ENCODE measurements around the gene ITLN2.
A peak's percentile ranks its signal among the peaks of the same experiment; 100 is the strongest.
"Not testable (repeated sequence)": the region's sequence is repeated elsewhere in the genome, so short reads cannot be mapped to it uniquely, and the experiment has no call there.

ITLN2 gene

DNA sequence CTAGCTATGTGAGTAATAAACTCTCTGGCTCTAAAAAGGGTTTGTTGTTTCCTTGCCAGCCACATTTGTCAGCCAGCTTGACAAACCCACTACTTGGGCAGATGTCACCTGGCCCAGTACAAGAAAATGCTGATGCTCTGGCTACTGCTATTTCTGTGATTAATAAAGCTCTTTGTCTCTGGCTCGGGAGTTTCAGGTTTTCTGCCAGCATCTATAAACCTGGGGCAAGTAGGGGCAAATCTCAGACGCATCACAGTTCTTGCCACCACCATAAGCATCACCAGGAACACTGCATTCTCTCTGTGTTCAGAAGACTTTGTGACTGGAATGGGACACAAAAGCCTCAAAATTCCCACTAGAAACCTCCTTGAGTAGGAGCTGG, 2.5 kb downstream of the ITLN2 start:
- no peak for DNase-seq

DNA sequence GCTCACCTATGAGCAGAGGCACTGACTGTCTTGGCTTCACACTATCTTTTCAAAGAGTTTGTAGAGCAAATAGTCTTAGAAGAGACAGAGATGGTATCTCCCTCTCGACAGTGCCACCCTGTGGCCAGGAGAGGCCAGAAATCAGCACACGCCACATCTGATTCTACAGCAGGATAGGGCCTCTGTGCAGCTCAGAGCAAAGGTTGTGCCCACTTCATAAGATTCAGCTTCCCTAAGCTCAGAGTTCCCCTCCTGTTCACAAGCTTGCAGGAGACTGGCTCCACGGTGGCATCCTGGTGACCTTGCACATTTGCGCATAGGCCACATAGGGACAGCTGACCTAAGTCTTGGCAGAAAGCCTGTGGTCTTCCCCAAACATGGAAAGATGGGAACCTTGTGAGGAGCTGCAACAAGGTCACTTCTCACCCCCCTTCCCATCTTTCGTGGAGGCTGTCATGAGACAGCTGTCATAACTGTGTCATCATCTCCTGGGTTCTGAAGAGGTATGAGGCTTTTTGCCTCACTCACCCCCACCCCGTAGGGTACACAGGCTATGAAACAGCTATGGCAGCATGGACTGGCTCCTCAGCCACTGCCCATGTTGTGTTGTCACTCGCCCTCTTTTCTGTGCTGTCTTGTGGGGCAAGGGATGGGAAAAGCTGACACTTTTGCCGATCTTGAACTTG, 3.0 kb downstream of the ITLN2 start:
- DNase-seq: peak; percentile 48

DNA sequence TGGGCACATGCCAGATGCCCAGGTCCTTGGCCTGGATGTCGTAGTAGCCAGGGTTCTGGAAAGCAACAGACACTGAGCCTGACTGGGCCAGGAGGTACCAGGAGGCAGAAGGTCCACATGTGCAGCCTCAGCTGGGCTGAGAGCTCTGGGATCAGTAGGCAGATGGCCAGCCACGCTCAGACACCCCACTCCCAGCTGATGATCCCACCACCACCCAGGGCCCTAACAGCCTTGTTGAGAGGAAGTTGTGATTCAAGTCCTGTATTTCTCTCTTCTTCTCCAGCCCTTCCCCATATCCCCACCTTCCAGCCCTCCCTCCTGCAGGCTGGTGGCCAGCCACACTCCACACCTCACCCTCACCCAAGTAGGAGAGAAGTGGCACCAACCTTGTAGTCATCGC, 4.0 kb downstream of the ITLN2 start:
- no peak for DNase-seq

DNA sequence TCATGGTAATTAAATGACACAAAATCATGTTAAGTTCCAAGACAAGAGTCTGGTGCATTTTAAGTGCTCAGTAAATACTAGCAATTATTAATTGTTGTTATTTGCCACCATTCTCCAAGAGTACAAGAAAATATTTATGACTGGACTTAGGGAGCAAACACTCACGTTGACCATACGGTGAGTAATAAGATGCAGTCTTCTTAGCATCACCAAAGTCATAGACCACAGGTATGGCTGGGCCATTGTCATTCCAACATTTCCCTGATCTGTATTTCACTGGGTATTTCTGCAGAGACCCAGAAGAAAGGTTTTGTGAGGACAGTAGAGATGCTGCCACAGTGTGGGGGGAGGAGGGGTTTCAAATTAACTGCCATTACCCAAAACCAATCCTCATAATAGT, 4.7 kb downstream of the ITLN2 start:
- no peak for DNase-seq

DNA sequence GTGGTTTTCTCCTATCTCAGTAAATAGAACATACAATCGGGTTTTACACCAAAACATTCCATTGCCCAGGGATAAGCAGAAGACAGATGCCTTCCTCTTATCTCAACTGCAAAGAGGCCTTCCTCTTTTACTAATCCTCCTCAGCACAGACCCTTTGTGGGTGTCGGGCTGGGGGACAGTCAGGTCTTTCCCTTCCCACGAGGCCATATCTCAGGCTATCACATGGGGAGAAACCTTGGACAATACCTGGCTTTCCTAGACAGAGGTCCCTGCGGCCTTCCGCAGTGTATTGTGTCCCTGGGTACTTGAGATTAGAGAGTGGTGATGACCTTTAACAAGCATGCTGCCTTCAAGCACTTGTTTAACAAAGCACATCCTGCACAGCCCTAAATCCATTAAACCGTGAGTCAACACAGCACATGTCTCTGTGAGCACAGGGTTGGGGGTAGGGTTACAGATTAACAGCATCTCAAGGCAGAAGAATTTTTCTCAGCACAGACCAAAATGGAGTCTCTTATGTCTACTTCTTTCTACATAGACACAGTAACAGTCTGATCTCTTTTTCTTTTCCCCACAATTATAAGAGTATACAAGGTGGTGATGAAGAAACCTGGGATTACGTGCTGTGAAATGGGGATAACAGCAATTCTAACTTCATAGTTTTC, 5.3 kb downstream of the ITLN2 start:
- not testable (repeated sequence) for DNase-seq

DNA sequence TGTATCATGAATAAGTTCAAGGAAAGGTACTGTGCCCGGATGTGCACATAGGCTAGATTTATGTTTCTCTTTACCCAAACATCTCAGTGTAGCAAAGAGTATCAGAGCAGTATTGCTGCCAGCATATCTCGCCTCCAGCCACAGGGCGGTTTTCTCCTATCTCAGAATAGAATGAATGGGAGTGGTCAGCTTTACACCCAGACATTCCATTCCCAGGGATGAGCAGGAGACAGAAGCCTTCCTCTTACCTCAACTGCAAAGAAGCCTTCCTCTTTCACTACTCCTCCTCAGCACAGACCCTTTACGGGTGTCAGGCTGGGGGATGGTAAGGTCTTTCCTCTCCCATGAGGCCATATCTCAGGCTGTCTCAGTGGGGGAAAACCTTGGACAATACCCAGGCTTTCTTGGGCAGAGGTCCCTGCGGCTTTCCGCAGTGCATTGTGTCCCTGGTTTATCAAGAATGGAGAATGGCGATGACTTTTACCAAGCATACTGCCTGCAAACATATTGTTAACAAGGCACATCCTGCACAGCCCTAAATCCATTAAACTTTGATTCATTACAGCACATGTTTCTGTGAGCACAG, 7.3 kb downstream of the ITLN2 start:
- not testable (repeated sequence) for DNase-seq

DNA sequence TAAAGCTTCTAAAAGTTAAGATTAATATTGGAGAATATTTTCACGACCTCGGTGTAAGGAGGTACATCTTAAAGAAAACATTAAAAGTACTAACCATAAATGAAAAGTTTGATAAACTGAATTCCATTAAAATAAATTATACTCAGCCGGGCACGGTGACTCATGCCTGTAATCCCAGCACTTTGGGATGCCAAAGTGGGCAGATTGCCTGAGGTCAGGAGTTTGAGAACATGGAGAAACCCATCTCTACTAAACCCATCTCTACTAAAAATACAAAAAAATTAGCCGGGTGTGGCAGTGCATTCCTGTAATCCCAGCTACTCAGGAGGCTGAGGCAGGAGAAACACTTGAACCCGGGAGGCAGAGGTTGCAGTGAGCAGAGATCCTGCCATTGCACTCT, 8.7 kb downstream of the ITLN2 start:
- not testable (repeated sequence) for DNase-seq

DNA sequence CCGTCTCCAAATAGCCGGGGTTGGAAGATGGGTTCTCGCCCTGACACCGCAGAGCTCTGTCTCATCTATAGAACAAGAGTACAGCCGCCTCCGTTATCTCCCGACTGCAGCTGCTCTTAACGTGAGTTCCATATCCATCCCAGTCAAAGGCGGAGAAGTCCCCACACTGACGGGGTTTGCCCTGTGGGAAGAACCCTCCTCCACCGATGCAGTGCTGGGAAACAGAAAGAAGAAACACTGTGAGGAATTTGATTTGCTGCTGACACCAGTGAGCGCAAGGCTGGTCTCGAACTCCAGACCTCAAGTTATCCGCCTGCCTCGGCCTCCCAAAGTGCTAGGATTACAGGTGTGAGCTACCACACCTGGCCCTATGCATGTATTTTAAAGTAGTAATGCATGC, 9.5 kb downstream of the ITLN2 start:
- no peak for DNase-seq

DNA sequence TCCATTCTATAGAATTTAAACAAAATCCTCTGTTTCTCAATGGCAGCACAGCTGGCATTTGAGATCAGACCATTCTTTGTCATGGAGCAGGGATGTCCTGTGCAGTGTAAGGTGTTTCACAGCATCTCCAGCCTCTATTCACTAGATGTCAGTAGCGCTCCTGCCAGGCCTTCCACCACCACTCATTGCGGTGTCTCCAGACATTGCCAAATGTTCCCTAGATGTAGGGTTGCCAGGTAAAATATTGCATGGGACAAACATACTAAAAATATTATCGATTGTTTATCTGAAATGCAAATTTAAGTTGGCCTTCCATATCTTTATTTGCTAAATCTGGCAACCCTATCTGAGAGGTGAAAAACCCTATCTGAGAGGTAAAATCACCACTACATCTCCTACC, 11.7 kb downstream of the ITLN2 start:
- DNase-seq: no peak

DNA sequence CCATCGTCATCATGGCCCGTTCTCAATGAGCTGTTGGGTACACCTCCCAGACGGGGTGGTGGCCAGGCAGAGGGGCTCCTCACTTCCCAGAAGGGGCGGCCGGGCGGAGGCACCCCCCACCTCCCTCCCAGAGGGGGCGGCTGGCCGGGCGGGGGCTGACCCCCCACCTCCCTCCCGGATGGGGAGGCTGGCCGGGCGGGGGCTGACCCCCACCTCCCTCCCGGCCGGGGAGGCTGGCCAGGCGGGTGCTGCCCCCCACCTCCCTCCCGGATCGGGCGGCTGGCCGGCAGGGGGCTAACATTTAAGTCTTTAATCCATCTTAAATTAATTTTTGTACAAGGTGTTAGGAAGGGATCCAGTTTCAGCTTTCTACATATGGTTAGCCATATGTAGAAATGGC, 17.9 kb downstream of the ITLN2 start:
- not testable (repeated sequence) for DNase-seq

DNA sequence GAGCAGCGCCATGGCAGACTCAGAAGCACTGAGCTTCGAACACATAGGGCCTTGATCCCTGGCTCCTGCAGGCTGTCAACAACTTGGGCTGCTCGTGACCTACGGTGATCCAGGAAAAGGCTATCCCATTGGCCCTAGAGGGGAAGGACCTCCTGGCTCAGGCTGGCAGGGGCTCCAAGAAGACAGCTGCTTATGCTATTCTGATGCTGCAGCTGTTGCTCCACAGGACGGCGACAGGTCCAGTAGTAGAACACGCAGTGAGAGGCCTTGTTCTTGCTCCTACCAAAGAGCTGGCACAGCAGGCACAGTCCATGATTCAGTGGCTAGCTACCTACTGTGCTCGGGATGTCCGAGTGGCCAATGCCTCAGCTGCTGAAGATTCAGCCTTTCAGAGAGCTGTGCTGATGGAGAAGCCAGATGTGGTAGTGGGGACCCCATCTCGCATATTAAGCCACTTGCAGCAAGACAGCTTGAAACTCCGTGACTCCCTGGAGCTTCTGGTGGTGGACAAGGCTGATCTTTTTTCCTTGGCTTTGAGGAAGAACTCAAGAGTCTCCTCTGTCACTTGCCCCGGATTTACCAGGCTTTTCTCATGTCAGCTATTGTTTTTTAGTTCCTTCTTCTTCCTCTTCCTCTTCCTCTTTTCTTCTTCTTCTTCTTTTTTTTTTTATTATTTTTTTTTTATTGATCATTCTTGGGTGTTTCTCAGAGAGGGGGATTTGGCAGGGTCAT, 18.9 kb downstream of the ITLN2 start:
- DNase-seq: no peak

DNA sequence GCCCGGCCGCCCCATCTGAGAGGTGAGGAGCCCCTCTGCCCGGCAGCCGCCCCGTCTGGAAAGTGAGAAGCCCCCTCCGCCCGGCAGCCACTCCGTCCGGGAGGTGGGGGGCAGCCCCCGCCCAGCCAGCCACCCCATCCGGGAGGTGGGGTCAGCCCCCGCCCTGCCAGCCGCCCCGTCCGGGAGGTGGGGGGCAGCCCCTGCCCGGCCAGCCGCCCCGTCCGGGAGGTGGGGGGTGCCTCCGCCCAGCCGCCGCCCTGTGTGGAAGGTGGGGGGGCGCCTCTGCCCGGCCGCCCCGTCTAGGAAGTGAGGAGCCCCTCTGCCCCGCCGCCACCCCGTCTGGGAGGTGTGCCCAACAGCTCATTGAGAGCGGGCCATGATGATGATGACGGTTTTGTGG, 21.3 kb downstream of the ITLN2 start:
- DNase-seq: not testable (repeated sequence)

DNA sequence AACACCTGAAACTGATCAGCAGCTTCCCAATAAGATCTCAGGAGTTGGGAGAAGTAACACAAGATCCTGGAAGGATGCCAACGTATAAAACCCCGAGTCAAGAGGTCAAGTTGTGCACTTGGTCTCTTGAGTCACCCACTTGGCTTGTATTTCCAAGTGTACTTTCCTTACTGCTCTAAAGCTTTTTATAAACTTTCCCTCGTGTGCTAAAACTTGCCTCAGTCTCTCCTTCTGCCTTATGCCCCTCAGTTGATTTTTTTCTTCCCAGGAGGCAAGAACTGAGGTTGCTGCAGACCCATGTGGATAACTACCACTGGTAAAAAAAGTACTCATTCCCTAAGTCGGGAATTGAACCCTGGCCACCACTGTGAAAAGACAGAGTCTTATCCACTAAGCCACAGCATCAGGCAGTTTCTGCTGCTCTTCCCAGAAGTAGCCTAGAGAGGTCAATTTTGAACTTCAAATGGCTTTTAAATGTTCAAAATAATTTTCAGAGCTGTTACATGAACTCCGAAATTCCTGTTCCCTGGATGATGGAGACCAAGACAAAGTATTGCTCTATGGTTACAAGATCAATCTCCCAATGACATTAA, 28.9 kb downstream of the ITLN2 start:
- DNase-seq: peak; percentile 15

DNA sequence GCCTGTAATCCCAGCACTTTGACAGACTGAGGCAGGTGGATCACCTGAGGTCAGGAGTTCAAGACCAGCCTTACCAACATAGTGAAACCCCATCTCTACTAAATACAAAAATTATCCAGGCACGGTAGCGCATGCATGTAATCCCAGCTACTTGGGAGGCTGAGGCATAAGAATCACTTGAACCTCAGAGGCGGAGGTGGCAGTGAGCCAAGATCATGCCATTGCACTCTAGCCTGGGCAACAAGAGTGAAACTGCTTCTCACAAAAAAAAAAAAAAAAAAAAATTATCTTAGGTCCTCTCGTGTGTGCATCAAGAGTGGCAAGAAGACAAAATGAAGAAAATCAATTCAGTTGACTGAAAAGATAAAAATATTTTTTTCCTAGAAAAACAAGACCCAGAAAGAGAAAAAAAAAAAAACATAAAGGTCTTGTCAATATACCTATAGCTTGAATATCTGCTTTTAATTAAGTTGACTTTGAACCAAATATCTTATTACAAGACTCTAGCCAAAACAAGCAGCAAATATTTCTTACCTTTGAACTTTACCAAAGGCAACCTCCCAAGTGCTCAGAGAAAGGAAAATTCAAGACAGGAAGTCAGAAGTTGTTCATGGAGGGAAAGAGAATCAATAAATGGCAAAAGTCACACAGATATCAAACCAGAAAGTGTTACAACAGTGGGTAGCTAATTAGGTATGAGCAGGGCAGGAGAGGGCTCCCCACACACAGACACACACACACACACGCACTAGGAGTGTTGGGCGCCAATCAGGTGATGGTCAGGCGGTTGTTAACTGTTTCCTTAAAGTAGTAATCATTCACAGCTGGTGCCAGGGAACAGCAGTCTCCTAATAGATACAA, 29.6 kb downstream of the ITLN2 start:
- no peak for DNase-seq

DNA sequence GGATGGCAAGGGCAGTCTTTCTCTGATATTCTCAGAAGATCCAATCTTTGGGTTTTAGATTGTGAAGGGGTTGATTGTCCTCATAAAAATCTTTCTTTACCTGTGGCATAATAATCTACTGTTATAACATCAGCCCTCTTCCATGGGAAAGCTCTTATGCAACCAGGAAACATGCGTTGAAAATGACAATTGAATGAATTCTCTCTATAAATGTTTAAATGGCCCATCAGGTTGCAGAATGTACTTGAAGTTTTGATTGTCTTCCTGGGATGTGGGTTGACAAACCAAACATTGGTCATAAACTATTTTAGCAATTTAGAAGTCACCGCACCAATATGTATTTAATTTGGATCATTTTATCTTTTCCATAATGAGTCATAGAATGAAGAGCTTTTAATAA, 37.9 kb downstream of the ITLN2 start:
- no peak for DNase-seq

DNA sequence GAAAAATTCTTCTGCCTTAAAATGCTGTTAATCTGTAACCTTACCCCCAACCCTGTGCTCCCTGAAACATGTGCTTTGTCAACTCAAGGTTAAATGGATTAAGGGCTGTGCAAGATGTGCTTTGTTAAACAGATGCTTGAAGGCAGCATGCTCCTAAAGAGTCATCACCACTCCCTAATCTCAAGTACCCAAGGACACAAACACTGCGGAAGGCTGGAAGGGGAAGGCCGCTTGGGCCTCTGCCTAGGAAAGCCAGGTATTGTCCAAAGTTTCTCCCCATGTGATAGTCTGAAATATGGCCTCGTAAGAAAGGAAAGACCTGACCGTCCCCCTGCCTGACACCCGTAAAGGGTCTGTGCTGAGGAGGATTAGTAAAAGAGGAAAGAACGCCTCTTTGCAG, 41.4 kb downstream of the ITLN2 start:
- DNase-seq: not testable (repeated sequence)

DNA sequence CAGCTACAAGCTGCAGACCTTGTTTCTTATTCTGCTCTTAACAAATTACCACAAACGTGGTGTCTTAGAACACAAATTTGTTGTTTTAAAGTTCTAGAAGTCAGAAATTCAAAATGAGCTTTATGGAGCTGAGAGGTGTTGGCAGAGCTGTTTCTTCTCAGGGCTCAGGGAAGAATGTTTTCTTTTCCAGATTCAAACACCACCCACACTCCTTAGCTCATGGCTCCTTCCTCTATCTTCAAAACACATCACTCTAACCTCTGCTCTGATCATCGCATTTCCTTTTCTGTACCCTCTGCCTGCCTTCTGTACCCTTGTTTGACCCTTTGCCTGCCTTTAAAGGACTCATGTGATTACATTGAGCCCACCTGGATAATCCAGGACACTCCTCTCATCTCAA, 42.7 kb downstream of the ITLN2 start:
- no peak for DNase-seq

DNA sequence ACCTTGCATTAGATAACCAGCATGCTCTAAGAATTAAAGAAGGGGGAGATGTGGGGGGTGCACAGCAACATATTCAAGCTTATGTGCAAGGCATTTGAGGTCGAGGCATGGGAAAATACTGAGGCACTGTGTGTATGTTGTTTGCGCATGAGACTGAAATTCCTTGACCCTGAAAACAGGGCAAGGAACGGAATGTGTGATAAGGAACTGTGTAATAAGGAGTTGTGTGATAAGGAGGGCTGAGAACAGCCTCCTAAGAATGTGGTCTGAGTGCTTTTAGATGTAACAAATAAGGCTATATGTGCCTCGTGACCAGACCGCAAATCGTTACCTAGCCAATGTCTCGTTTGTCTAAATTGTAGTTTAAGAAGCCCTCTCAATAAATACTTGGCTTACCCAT, 43.2 kb downstream of the ITLN2 start:
- DNase-seq: no peak

DNA sequence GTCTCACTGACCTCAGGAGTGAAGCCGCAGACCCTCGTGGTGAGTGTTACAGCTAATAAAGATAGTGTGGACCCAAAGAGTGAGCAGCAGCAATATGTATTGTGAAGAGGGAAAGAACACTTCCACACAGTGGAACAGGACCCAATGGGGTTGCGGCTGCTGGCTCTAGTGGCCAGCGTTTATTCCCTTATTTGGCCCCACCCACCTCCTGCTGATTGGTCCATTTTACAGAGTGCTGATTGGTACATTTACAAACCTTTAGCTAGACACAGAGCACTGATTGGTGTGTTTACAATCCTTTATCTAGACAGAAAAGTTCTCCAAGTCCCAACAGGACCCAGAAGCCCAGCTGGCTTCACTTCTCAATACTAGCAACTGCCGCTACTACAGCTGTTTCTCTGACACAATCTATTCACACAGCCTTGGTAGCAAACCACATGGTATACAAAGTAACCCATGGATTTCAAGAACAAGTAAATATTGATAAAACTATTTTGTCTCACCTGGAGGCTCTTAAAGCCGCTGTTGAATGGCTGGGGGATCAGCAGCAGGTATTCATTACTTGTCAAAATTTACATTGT, 44.3 kb downstream of the ITLN2 start:
- no peak for DNase-seq

DNA sequence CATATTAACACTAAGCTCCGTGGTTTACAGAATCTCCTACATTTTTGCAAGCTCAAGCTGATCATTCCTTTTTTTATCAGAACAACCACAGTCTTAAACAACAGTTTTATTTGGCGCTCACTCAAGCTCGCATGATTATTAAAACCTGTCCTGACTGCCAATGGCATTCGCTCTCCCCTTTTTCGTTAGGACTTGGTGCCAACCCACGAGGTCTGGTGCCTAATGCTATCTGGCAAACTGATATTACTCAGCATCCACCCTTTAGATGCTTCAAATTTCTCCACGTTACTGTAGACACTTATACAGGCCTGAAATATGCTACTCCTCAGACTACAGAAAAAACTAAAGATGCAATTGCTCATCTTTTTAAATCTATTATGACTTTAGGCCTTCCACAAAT, 46.6 kb downstream of the ITLN2 start:
- DNase-seq: no peak

DNA sequence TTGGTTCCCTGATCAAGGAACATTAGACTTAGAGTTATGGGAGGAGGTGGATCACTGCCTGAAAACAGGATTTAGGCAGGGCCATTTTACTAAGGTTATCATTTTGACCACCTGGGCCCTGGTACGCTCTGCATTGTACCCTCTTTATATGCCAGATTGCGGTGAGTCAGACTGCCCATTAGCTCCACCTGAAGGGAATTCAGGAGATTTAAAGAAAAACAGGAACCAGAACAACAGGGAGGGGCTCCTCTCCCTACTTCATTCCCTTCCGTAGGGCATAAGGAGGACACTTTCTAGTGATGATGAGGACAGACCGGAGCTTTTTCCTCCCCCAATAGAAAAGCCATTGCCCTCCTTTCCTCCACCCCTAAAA, 49.0 kb downstream of the ITLN2 start:
- no peak for DNase-seq
